ENCODE measurements around the gene VTN.

DNA sequence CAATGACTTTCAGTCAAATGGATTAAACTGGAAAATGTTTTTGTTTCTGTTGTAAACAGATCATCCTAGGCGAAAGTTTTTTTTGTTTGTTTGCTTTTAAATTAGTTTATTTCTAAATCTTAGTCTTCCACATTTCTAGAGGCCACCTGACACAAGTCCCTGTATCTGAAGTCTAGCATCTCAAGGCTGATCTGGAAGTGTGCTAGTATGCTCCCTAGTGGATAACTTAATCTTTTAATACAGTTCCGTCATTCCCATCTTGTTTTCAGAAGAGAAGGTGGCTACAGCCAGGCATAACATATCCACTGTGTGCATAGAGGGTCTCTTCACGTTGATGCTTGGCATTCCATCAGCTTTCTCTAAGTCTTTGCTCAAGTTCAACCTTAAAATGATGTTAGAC lies 42.4 kb downstream of the VTN start:
- TF ChIP-seq POLR2A (IDR thresholded peaks at IDR 0.05): no peak
- TF ChIP-seq, protein P1, sequence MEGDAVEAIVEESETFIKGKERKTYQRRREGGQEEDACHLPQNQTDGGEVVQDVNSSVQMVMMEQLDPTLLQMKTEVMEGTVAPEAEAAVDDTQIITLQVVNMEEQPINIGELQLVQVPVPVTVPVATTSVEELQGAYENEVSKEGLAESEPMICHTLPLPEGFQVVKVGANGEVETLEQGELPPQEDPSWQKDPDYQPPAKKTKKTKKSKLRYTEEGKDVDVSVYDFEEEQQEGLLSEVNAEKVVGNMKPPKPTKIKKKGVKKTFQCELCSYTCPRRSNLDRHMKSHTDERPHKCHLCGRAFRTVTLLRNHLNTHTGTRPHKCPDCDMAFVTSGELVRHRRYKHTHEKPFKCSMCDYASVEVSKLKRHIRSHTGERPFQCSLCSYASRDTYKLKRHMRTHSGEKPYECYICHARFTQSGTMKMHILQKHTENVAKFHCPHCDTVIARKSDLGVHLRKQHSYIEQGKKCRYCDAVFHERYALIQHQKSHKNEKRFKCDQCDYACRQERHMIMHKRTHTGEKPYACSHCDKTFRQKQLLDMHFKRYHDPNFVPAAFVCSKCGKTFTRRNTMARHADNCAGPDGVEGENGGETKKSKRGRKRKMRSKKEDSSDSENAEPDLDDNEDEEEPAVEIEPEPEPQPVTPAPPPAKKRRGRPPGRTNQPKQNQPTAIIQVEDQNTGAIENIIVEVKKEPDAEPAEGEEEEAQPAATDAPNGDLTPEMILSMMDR (IDR thresholded peaks at IDR 0.05): no peak
- no peak for TF ChIP-seq POLR2AphosphoS5 (IDR thresholded peaks at IDR 0.05; ENCODE audit: insufficient read depth in 1 of 2, low read depth in 1 of 2)

Measured in vagina (tissue), 2 donors.